Pancreas (tissue), 10 donors: ENCODE measurements around the gene SLC19A1. TPM values are rescaled to one million over a fixed set of nuclear protein-coding genes. Genes with fewer than 3 reads are reported as not detected.
A peak's percentile ranks its signal among the peaks of the same experiment; 100 is the strongest.

Experiments
- ATAC-seq, 4 donors: fragments of 200-7000 bp; cut with Tn5 transposase; one replicate each; pipeline versions ENCODE4 v1.8.0 to v1.9.1; 2020; ENCODE audit warnings: mild to moderate bottlenecking in 4 of 4, moderate library complexity in 4 of 4
- DNase-seq, 6 donors: peaks; one replicate each; pipeline ENCODE4 v3.0.0-alpha.2; 2020
- FAIRE-seq: peaks from 2 replicates; lab custom pipeline; 2012; peaks lifted over from hg19 to GRCh38; lab: Jason Lieb, UNC
- H3K27ac ChIP-seq, 4 donors: fragments of 200-600 bp; sonication (generic); 1 replicate in 3 of 4; 2 replicates in 1 of 4; pipeline versions ENCODE4 v1.5.0 to v1.8.0; 2020
- H3K27me3 ChIP-seq, 4 donors: fragments of 200-600 bp; one replicate each; pipeline ENCODE4 v1.8.0; 2021
- H3K36me3 ChIP-seq, 3 donors: fragments of 200-600 bp; sonication (generic) in 1 of 3; one replicate each; pipeline versions ENCODE4 v1.5.0 to v1.8.0; 2020 to 2021
- H3K4me1 ChIP-seq, 3 donors: fragments of 200-600 bp; one replicate each; pipeline ENCODE4 v1.8.0; 2021
- H3K4me3 ChIP-seq, 4 donors: fragments of 200-600 bp; sonication (generic) in 2 of 4; one replicate each; pipeline versions ENCODE4 v1.5.0 to v1.8.0; 2020 to 2021
- H3K9me3 ChIP-seq, 4 donors: fragments of 200-600 bp; one replicate each; pipeline ENCODE4 v1.8.0; 2021
- WGBS, 2 donors: extraction: QIAGEN DNeasy Blood & Tissue Kit; methylation state at CpG; one replicate each; pipeline ENCODE4 v1.1.7; 2013; 5-methylcytosine and 5-hydroxymethylcytosine counted together
- intact Hi-C, 3 donors: fragments of 100-400 bp; cut with DNase I; formaldehyde crosslinking; loops; one replicate each; pipeline versions ENCODE4 v1.11.1 to v1.14.2; 2022
- polyA plus RNA-seq, 2 donors: library from polyadenylated mRNA; stranded (reverse); fragments of 200-250 nt; gene quantifications; one replicate each; pipeline ENCODE4 v1.2.3, GENCODE V29; 2013
- total RNA-seq, 6 donors: library from RNA; stranded (reverse); fragmentation: NEBNext Ultra II Directional in 4 of 6; extraction: Animal tissue kit (Norgen Biotek cat#: 25700) in 4 of 6; gene quantifications; one replicate each; pipeline versions ENCODE4 v1.2.1 to v1.2.4, GENCODE V29; 2021 to 2023
- TF ChIP-seq, protein P1 (sequence below), 4 donors: fragments of 200-600 bp; sonication (generic) in 3 of 4; IDR thresholded peaks; one replicate each; pipeline versions ENCODE4 v1.5.0 to v1.8.0; 2021; ENCODE audit warnings: antibody characterized with exemption in 4 of 4
- donor health status: healthy with polysubstance abuse.
- donor health status: DM: no; HTN: no; CAD: no; lungs with moderate emphysema.
- donor health status: DM: no; HTN: no; CAD: no.
- donor health status: control.
- donor health status: control.
- donor health status: Bipolar disorder and iron deficiency.
- donor health status: DM: yes; HTN: yes; CAD: no.
- donor health status: DM: no; HTN: no; CAD: no.
- donor health status: DM: no; HTN: no; CAD: no.
- donor health status: DM: yes; HTN: yes; CAD: no.

The SLC19A1 gene
- total and polyA plus RNA-seq, 8 donors, result 4.4 to 11.2 (median 5.4) TPM

DNA sequence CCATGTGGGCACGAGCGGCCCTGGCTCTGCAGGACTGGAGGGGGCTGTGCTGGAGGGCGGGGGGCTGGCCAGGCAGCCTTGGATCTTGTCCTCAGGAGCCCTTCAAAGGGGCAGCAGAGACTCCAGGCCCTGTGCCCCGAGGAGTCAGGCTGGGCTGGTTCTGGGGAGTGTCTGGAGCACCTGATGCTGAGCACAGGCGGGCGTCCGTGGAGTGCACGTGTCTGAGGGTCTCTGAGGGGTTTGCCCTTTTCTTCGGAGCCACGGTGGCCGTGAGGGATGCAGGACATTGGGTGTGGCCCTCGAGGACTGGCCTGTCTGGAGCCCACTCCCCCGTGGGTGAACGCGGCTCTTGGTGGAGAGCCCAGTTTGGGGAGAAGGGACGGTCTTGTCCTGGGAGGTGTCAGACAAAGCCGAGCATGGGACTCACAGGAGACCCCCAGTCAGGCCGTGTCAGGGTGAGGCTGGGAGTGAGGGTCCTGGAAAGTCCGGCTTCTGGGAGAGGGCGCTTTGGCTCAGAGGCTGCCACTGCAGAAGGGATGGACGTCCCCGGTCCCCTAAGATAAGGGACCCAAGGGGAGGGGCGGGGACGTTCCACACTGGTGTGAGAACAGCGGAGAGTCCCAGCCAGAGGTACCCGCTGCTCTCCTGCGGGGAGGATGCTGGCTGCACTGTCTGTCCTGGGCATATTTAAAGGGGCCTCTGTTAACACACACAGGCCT lies 76.5 kb downstream of the SLC19A1 start:
- Histone ChIP-seq H3K36me3 (no peaks in the 10 kb centered on the region), H3K27ac (no peak overlapping the region), H3K9me3 (no peaks in the 10 kb centered on the region), H3K4me1 (peaks cover 4 to 17% (median 7%) of the 10 kb centered on the region in 3 donors), H3K27me3 (no peaks in the 10 kb centered on the region), H3K4me3 (no peak overlapping the region)
- 63 to 74% methylated on average over 27 of the region's 27 CpGs for WGBS, 2 donors
- peak in 3 of 6 donors; percentile 8 to 58 (median 50) for DNase-seq
- ATAC-seq, result no peak
- TF ChIP-seq, protein P1, sequence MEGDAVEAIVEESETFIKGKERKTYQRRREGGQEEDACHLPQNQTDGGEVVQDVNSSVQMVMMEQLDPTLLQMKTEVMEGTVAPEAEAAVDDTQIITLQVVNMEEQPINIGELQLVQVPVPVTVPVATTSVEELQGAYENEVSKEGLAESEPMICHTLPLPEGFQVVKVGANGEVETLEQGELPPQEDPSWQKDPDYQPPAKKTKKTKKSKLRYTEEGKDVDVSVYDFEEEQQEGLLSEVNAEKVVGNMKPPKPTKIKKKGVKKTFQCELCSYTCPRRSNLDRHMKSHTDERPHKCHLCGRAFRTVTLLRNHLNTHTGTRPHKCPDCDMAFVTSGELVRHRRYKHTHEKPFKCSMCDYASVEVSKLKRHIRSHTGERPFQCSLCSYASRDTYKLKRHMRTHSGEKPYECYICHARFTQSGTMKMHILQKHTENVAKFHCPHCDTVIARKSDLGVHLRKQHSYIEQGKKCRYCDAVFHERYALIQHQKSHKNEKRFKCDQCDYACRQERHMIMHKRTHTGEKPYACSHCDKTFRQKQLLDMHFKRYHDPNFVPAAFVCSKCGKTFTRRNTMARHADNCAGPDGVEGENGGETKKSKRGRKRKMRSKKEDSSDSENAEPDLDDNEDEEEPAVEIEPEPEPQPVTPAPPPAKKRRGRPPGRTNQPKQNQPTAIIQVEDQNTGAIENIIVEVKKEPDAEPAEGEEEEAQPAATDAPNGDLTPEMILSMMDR (IDR thresholded peaks at IDR 0.05), result no peak
- intact Hi-C loops, result no loop called here
- no peak for FAIRE-seq

DNA sequence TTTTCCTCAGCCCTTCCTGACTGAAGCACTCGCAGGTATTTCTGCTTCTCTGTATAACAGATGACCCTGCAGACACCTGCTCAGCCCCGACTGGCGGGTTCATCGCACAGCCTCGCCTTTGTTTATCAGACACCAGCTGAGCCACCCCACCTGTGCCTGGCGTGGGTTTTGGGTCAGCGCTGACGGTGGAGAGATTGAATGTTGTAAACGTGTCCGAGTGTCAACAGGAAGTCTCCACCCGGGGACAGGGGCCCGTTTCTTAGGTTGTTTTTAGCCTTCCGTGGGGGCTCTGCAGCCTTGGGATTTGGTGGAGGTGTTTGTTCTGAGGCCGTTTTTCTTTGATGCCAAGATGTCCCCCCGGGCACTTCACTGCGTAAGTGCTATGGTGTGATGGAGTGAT lies 77.1 kb downstream of the SLC19A1 start:
- Histone ChIP-seq H3K9me3 (no peaks in the 10 kb centered on the region), H3K27me3 (no peaks in the 10 kb centered on the region), H3K36me3 (no peaks in the 10 kb centered on the region), H3K4me3 (no peak overlapping the region), H3K4me1 (peaks cover 1 to 11% (median 4%) of the 10 kb centered on the region in 3 donors), H3K27ac (no peak overlapping the region)
- intact Hi-C loops, result no loop called here
- FAIRE-seq, result no peak
- ATAC-seq, result no peak
- TF ChIP-seq, protein P1 (IDR thresholded peaks at IDR 0.05), result no peak
- peak in 2 of 6 donors; percentile 19 to 39 for DNase-seq
- 35 to 40% methylated on average over 16 of the region's 16 CpGs for WGBS, 2 donors

DNA sequence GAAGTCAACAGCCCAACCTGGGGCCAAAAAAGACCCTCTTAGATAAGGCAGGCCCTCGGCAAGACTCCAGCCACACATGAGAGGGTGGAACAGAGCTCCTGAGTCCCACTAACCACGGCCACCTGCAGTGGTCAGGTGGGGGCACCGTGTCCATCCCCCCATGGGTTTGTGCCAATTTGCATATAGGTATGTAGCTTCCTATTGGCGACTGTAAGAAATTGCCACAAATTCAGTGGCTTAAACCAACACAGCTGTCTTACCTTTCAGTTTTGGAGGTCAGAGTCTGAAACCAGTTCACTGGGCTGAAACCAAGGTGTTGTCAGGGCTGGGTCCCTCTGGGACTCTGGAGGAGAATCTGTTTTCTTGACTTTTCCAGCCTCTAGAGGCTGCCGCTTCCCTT lies 77.9 kb downstream of the SLC19A1 start:
- FAIRE-seq (no peak), ATAC-seq (no peak), DNase-seq (no peak)
- intact Hi-C loops, result no loop called here
- TF ChIP-seq, protein P1 (IDR thresholded peaks at IDR 0.05), result no peak
- peaks cover 0 to 3% (median 0%) of the 10 kb centered on the region in 3 donors for H3K4me1 ChIP-seq
- H3K4me3 ChIP-seq, result no peak overlapping the region
- WGBS, 2 donors, result 61 to 80% methylated on average over 5 of the region's 5 CpGs
- H3K27me3 ChIP-seq, result no peaks in the 10 kb centered on the region
- H3K9me3 ChIP-seq, result no peaks in the 10 kb centered on the region
- H3K36me3 ChIP-seq, result no peaks in the 10 kb centered on the region
- no peak overlapping the region for H3K27ac ChIP-seq

DNA sequence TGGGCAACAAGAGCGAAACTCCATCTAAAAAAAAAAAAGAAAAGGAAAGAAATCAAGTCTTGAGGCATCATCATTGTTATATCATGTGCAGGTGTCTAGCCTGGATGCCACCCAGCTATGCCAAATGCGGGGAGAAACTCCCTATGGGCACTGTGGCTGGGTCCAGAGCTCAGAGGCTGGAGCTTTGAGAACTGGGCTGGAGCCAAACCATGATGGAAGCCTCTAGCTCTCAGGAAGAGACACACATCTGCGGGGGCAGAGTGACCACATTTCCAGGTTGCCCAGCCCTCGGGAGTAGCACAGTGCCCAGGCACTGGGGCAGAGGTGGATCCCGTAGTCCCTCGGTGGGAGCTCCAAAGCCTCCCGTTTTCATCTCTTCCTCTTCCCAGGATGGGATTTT lies 78.4 kb downstream of the SLC19A1 start:
- TF ChIP-seq, protein P1 (IDR thresholded peaks at IDR 0.05), result no peak
- peak in 2 of 6 donors; percentile 17 to 28 for DNase-seq
- Histone ChIP-seq H3K9me3 (no peaks in the 10 kb centered on the region), H3K4me3 (no peak overlapping the region), H3K36me3 (no peaks in the 10 kb centered on the region), H3K27ac (no peak overlapping the region), H3K4me1 (no peaks in the 10 kb centered on the region), H3K27me3 (no peaks in the 10 kb centered on the region)
- WGBS, 2 donors, result 79% methylated on average over 7 of the region's 7 CpGs
- no peak for FAIRE-seq
- no peak for ATAC-seq
- intact Hi-C loops, result no loop called here

DNA sequence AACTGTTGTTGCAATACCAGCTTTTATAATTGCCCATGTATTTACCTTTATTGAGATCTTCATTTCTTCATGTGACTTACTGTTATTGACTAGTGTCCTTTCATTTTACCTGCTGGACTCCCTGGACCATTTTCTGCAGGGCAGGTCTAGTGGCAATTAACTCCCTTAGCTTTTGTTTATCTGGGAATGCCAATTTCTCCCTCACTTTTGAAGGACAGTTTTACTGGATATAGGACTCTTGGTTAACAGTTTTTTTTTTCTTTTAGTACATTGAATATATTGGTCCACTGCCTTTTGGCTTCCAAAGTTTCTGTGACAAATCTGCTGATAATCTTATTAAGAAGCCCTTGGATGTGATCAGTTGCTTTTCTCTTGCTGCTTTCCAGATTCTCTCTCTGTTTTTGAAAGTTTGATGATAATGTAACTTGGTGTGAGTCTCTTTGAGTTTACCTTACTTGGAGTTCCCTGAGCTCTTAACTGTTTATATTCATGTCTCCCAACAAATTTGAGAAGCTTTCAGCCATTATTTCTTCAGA lies 80.4 kb downstream of the SLC19A1 start:
- FAIRE-seq, result no peak
- Histone ChIP-seq H3K27me3 (no peaks in the 10 kb centered on the region), H3K27ac (no peak overlapping the region), H3K4me1 (no peaks in the 10 kb centered on the region), H3K4me3 (no peak overlapping the region), H3K9me3 (no peaks in the 10 kb centered on the region), H3K36me3 (no peaks in the 10 kb centered on the region)
- intact Hi-C loops, result no loop called here
- TF ChIP-seq, protein P1 (IDR thresholded peaks at IDR 0.05), result no peak
- DNase-seq, result no peak
- ATAC-seq, result no peak
